SU-DHL-6 (cell line): Measurements from ENCODE around the gene CHST9.

ENCODE experiments used
- EZH2phosphoT487 ChIP-seq: fragments of 200-600 bp; sonication (generic), shearing (Covaris generic); conservative IDR thresholded peaks from 2 replicates; pipeline ENCODE4 v1.6.1; 2018; ENCODE audit warnings: mild to moderate bottlenecking, antibody characterized with exemption, low read length, moderate library complexity, mixed read lengths
- TF ChIP-seq, protein P1 (sequence below): fragments of 200-600 bp; sonication (generic); IDR thresholded peaks from one replicate; pipeline ENCODE4 v1.5.1; 2017; ENCODE audit warnings: antibody characterized with exemption, mild to moderate bottlenecking, low read length, moderate library complexity; ENCODE audit not compliant: insufficient read depth, poor library complexity, severe bottlenecking

DNA sequence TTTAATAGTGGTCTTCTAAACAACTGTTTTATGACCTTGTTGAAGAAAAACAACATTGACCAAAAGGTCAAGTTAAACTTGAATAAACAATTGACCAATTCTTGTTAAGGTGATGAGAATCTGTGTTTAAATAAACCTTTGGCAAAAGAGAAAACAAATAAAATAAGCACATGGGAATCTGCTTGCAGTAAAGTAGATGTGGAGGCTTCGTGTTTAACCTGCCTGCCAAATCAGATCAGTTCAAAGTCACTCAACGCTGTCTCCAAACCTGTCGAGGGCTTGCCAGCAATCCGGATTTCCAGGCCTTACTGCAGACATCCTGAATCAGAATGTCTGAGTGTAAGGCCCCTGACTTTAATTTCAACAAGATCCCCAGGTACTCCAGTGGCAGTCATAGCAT, 264.5 kb downstream of the CHST9 start:
- TF ChIP-seq, protein P1, sequence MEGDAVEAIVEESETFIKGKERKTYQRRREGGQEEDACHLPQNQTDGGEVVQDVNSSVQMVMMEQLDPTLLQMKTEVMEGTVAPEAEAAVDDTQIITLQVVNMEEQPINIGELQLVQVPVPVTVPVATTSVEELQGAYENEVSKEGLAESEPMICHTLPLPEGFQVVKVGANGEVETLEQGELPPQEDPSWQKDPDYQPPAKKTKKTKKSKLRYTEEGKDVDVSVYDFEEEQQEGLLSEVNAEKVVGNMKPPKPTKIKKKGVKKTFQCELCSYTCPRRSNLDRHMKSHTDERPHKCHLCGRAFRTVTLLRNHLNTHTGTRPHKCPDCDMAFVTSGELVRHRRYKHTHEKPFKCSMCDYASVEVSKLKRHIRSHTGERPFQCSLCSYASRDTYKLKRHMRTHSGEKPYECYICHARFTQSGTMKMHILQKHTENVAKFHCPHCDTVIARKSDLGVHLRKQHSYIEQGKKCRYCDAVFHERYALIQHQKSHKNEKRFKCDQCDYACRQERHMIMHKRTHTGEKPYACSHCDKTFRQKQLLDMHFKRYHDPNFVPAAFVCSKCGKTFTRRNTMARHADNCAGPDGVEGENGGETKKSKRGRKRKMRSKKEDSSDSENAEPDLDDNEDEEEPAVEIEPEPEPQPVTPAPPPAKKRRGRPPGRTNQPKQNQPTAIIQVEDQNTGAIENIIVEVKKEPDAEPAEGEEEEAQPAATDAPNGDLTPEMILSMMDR = no peak
- no peak for TF ChIP-seq EZH2phosphoT487
